Smooth muscle cell of the brain vasculature (primary cell): ENCODE results near the gene RHOA.
"Not testable (repeated sequence)": the region's sequence is repeated elsewhere in the genome, so short reads cannot be mapped to it uniquely, and the experiment has no call there.

Experiments used
- DNase-seq: peaks from one replicate; pipeline ENCODE4 v3.0.0-alpha.2; 2012; ENCODE audit warnings: low read depth, low spot score

The RHOA gene

GRCh38 chr3:49362561-49362960 is 49.2 kb downstream of the RHOA start:
- no peak for DNase-seq

DNA sequence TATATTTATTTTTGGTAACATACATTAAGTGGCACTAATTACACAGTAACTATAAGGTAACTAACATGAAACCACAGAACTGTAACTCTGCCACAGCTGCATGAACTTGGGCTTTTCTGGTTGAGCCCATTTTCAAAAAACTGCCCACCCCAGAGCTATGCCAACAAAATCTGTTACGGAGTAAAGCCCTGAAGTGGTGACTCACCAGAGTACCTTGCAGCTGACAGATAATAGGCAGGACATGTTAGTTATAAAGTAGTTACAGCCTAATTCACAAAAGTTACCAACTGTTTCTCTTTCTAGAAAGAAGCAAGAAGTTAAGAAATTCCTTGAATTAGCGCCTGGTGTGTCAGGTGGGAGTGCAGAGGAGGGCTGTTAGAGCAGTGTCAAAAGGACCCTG is 52.2 kb downstream of the RHOA start:
- DNase-seq, result no peak

DNA sequence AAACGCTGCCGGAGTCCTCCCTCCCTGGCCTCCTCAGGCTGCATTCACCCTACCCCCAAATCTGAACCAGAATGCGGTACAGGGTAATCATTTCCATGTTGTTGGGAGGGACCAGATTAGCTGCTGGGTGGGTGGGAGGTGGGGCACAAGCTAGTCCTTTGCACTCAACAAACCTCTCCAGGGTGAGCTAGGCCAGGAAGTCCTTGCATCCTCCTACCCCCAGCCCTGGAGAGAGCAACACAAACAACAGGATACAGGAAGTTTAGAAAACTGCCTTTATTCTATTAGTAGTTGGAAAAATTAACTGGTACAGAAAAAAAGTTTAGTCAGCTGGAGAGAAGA is 52.9 kb downstream of the RHOA start:
- no peak for DNase-seq

- peak; percentile 86 for DNase-seq
Observed at GRCh38 chr3:49358217-49358883, 53.4 kb downstream of the RHOA start, which contains the start of gene GPX1. Gene GPX1, minus strand, starts transcription at chr3:49358353. Its CDS starts 75 bp downstream, at chr3:49358278.

- DNase-seq, result peak; percentile 72
Observed at GRCh38 chr3:49357443-49358216, 54.1 kb downstream of the RHOA start.

- not testable (repeated sequence) for DNase-seq
Observed at GRCh38 chr3:49357095-49357442, 54.7 kb downstream of the RHOA start.

GRCh38 chr3:49352890-49353421 is 58.8 kb downstream of the RHOA start:
- DNase-seq, result no peak

- no peak for DNase-seq
Observed at GRCh38 chr3:49352281-49352680, 59.5 kb downstream of the RHOA start.

- no peak for DNase-seq
Observed at GRCh38 chr3:49351521-49352011, 60.2 kb downstream of the RHOA start.

- DNase-seq, result no peak
Observed at GRCh38 chr3:49349348-49350114, 62.2 kb downstream of the RHOA start.

DNA sequence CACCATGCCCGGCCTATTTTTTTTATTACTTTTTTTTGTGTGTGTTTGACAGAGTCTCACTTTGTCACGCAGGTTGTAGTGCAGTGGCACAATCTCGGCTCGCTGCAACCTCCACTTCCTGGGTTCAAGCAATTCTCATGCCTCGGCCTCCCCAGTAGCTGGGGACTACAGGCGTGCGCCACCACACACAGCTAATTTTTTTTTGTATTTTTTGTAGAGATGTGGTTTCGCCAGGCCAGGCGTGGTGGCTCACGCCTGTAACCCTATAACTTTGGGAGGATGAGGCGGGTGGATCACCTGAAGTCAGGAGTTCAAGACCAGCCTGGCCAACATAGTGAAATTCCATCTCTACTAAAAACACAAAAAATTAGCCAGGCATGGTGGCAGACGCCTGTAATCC is 63.4 kb downstream of the RHOA start:
- DNase-seq, result not testable (repeated sequence)

GRCh38 chr3:49346797-49347251 is 65.0 kb downstream of the RHOA start:
- no peak for DNase-seq

GRCh38 chr3:49343163-49343562 is 68.6 kb downstream of the RHOA start:
- DNase-seq, result no peak

DNA sequence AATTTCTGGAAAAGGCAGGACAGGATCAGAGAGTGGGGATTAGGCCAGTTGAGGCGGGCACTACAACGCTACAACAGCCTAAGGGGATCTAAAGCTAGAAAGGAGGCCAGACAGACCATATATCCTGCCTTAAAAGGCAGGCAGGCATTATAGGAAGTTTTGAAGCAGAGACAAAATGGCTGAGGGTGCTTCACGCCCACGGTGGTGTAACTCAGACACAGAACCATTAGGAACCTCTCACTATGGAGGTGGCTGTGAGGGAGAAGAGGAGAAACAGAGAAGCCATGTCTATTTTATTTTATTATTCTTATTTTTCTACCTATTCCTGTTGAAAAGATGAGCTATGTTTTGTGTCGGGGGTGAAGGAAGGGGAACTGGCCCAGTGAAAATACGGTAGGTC is 69.8 kb downstream of the RHOA start:
- DNase-seq, result no peak

- peak; percentile 67 for DNase-seq
Observed at GRCh38 chr3:49339941-49340800, 71.6 kb downstream of the RHOA start, which contains the start of gene USP4. Gene USP4, minus strand, starts transcription at chr3:49340053. Its CDS starts 29 bp downstream, at chr3:49340024.

GRCh38 chr3:49339581-49339940 is 72.2 kb downstream of the RHOA start:
- no peak for DNase-seq

DNA sequence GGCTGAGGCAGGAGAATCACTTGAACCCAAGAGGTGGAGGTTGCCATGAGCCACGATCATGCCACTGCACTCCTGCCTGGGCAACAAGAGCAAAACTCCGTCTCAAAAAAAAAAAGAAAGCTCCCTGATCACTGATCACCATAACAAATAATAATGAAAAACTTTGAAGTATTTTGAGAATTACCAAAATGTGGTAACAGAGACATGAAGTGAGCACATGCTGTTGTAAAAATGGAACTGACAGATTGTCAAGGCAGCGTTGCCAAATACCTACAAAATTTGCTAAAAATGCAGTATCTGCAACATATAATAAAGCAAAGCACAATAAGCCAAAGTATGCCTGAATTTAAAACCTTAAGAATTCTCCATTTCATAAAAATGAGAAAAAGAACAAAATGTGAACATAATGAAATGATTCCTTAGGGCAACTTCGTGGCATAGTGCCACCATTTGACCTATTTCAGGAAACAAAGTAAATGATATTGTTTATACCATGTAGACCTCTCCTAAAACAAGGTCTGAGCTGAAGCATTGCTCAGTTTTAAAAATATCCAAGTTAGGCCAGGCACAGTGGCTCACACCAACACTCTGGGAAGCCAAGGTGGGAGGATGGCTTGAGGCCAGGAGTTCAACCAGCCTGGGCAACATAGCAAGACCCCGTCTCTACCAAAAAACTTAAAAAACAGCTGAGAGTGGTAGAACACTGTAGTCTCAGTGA is 77.7 kb downstream of the RHOA start:
- no peak for DNase-seq

- no peak for DNase-seq
Observed at GRCh38 chr3:49333091-49333490, 78.7 kb downstream of the RHOA start.

- DNase-seq, result no peak
Observed at GRCh38 chr3:49329186-49329585, 82.6 kb downstream of the RHOA start.

- not testable (repeated sequence) for DNase-seq
Observed at GRCh38 chr3:49328350-49328749, 83.4 kb downstream of the RHOA start.
